ENCODE data around the gene ALOX5AP.

DNA sequence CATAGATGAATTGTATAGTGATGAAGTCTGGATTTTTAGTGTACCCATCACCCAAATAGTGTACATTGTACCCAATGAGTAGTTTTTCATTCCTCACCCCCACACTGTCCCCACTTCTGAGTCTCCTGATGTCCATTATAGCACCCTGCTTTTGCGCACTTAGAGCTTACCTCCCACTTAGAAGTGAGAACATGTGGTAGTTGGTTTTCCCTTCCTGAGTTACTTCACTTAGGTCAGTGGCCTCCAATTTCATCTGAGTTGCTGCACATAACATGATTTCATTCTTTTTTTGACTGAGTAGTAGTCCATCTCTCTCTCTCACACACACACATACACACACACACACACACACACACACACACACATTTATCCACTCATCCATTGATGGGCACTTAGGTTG lies 43.2 kb upstream of the ALOX5AP start:
- TF ChIP-seq, protein P1, sequence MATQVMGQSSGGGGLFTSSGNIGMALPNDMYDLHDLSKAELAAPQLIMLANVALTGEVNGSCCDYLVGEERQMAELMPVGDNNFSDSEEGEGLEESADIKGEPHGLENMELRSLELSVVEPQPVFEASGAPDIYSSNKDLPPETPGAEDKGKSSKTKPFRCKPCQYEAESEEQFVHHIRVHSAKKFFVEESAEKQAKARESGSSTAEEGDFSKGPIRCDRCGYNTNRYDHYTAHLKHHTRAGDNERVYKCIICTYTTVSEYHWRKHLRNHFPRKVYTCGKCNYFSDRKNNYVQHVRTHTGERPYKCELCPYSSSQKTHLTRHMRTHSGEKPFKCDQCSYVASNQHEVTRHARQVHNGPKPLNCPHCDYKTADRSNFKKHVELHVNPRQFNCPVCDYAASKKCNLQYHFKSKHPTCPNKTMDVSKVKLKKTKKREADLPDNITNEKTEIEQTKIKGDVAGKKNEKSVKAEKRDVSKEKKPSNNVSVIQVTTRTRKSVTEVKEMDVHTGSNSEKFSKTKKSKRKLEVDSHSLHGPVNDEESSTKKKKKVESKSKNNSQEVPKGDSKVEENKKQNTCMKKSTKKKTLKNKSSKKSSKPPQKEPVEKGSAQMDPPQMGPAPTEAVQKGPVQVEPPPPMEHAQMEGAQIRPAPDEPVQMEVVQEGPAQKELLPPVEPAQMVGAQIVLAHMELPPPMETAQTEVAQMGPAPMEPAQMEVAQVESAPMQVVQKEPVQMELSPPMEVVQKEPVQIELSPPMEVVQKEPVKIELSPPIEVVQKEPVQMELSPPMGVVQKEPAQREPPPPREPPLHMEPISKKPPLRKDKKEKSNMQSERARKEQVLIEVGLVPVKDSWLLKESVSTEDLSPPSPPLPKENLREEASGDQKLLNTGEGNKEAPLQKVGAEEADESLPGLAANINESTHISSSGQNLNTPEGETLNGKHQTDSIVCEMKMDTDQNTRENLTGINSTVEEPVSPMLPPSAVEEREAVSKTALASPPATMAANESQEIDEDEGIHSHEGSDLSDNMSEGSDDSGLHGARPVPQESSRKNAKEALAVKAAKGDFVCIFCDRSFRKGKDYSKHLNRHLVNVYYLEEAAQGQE (IDR thresholded peaks at IDR 0.05): no peak
- TF ChIP-seq, protein P2, sequence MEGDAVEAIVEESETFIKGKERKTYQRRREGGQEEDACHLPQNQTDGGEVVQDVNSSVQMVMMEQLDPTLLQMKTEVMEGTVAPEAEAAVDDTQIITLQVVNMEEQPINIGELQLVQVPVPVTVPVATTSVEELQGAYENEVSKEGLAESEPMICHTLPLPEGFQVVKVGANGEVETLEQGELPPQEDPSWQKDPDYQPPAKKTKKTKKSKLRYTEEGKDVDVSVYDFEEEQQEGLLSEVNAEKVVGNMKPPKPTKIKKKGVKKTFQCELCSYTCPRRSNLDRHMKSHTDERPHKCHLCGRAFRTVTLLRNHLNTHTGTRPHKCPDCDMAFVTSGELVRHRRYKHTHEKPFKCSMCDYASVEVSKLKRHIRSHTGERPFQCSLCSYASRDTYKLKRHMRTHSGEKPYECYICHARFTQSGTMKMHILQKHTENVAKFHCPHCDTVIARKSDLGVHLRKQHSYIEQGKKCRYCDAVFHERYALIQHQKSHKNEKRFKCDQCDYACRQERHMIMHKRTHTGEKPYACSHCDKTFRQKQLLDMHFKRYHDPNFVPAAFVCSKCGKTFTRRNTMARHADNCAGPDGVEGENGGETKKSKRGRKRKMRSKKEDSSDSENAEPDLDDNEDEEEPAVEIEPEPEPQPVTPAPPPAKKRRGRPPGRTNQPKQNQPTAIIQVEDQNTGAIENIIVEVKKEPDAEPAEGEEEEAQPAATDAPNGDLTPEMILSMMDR (IDR thresholded peaks at IDR 0.05): no peak
- TF ChIP-seq NFE2L2 (conservative IDR thresholded peaks at IDR 0.05; ENCODE audit: low read length) (no peak), HDAC2 (IDR thresholded peaks at IDR 0.05) (no peak), EP300 (IDR thresholded peaks at IDR 0.05) (no peak), JUN (IDR thresholded peaks at IDR 0.05) (no peak)

All from A549 (cell line).